Neutrophil (primary cell): ENCODE results near the gene YARS2.

Source experiments
- H3K27ac ChIP-seq: fragments of 200-600 bp; sonication (generic); 2 replicates; pipeline ENCODE4 v1.5.1; 2016; ENCODE audit warnings: mild to moderate bottlenecking, moderate library complexity
- H3K27me3 ChIP-seq: fragments of 200-600 bp; sonication (generic); 2 replicates; pipeline ENCODE4 v1.6.0; 2016; ENCODE audit warnings: mild to moderate bottlenecking
- H3K36me3 ChIP-seq: fragments of 200-600 bp; sonication (generic); 2 replicates; pipeline ENCODE4 v1.5.1; 2017
- H3K4me1 ChIP-seq, 2 experiments: fragments of 200-600 bp in 1 of 2; sonication (generic) in 1 of 2; 1 replicate in 1 of 2; 2 replicates in 1 of 2; pipeline versions ENCODE4 v1.5.1 to v1.6.1; 2013 to 2016; ENCODE audit warnings: low read depth in 1 of 2, low read length in 1 of 2, mild to moderate bottlenecking in 1 of 2, moderate library complexity in 1 of 2; ENCODE audit not compliant: control insufficient read depth in 1 of 2, insufficient read depth in 1 of 2
- H3K4me3 ChIP-seq, 2 experiments: fragments of 200-600 bp in 1 of 2; sonication (generic) in 1 of 2; 1 replicate in 1 of 2; 2 replicates in 1 of 2; pipeline ENCODE4 v1.5.1; 2013 to 2016; ENCODE audit warnings: low read depth in 1 of 2, low read length in 1 of 2, mild to moderate bottlenecking in 1 of 2, moderate library complexity in 1 of 2
- H3K9me3 ChIP-seq: fragments of 200-600 bp; sonication (generic); 2 replicates; pipeline ENCODE4 v1.5.1; 2016
- TF ChIP-seq, protein P1 (sequence below): fragments of 200-600 bp; sonication (generic); IDR thresholded peaks from 2 replicates; pipeline ENCODE4 v1.5.1; 2016; ENCODE audit warnings: antibody characterized with exemption

The YARS2 gene

DNA sequence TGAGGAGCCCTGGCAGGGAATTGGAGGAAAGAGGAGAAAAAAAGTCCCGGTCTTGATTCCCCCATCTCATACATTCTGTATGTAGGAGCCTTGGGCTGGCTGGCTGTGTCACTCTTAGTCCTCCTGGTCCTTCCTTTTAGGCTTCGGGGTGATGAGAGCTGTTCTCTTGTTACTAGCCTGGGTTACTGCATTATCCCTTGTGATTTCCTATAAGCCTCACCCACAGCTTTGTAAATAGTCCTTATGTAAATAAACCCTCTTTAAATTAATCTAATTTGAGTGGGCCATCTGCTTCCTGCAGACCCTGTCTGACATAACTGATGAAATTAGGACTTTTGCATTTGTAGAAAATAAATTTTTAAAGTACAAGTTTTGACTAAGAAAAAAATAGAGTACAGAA is 57.4 kb downstream of the YARS2 start:
- TF ChIP-seq, protein P1, sequence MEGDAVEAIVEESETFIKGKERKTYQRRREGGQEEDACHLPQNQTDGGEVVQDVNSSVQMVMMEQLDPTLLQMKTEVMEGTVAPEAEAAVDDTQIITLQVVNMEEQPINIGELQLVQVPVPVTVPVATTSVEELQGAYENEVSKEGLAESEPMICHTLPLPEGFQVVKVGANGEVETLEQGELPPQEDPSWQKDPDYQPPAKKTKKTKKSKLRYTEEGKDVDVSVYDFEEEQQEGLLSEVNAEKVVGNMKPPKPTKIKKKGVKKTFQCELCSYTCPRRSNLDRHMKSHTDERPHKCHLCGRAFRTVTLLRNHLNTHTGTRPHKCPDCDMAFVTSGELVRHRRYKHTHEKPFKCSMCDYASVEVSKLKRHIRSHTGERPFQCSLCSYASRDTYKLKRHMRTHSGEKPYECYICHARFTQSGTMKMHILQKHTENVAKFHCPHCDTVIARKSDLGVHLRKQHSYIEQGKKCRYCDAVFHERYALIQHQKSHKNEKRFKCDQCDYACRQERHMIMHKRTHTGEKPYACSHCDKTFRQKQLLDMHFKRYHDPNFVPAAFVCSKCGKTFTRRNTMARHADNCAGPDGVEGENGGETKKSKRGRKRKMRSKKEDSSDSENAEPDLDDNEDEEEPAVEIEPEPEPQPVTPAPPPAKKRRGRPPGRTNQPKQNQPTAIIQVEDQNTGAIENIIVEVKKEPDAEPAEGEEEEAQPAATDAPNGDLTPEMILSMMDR = no peak
- Histone ChIP-seq H3K4me3 (no peak overlapping the region), H3K4me1 (no peaks in the 10 kb centered on the region), H3K9me3 (no peaks in the 10 kb centered on the region), H3K27ac (no peak overlapping the region), H3K27me3 (no peaks in the 10 kb centered on the region), H3K36me3 (peaks cover 3% of the 10 kb centered on the region)

DNA sequence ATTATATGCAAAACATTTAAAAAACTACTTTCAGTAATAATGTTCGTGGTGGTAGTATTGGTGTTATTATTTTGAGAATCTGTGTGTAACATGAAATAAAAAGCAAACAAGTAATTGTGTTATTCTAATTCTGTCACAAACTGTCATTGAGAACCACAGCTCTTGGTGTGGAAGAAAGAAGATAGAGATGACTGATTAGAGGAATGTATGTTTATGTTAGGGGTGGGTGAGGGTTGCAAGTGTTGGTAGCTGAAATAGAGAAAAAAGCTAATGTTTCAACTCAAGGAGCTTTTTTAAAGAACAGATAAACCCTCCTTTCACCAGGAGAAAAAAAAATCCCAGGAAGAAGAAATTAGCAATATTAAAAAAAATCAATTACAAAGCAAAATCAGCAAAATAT is 58.3 kb downstream of the YARS2 start:
- TF ChIP-seq, protein P1 = no peak
- peaks cover 3% of the 10 kb centered on the region for H3K36me3 ChIP-seq
- no peaks in the 10 kb centered on the region for H3K4me1 ChIP-seq
- H3K9me3 ChIP-seq = no peaks in the 10 kb centered on the region
- no peak overlapping the region for H3K4me3 ChIP-seq
- H3K27me3 ChIP-seq = no peaks in the 10 kb centered on the region
- no peak overlapping the region for H3K27ac ChIP-seq
